SK-N-SH (cell line): ENCODE results near the gene LRFN4.

Experiments
- CHD2 ChIP-seq: fragments of 150-350 bp; IDR thresholded peaks from 2 replicates; pipeline ENCODE4 v1.6.1; 2018; ENCODE audit warnings: low read length; ENCODE audit not compliant: partially characterized antibody
- CTCF ChIP-seq: fragments of 200-600 bp; sonication (generic); IDR thresholded peaks from 2 replicates; pipeline ENCODE4 v1.6.1; 2017; ENCODE audit warnings: antibody characterized with exemption, mild to moderate bottlenecking, moderate library complexity
- ELF1 ChIP-seq: IDR thresholded peaks from 2 replicates; pipeline ENCODE4 v1.4.0; 2012
- EP300 ChIP-seq, 2 experiments: IDR thresholded peaks; 2 replicates each; pipeline versions ENCODE4 v1.4.0 to v1.6.1; 2012; ENCODE audit warnings: borderline replicate concordance in 1 of 2, low read depth in 1 of 2, low read length in 1 of 2
- FOXM1 ChIP-seq: IDR thresholded peaks from 2 replicates; pipeline ENCODE4 v1.4.0; 2012; ENCODE audit warnings: low read depth, mild to moderate bottlenecking
- GATA2 ChIP-seq: sonication (generic); formaldehyde crosslinking; IDR thresholded peaks from 2 replicates; pipeline ENCODE4 v1.5.0; 2020; ENCODE audit warnings: mild to moderate bottlenecking, missing genetic modification reagents
- POLR2AphosphoS5 ChIP-seq: IDR thresholded peaks from 2 replicates; pipeline ENCODE4 v1.6.1; 2012; ENCODE audit warnings: low read depth, low read length
- REST ChIP-seq: IDR thresholded peaks from 2 replicates; pipeline ENCODE4 v1.6.1; 2012; ENCODE audit warnings: mild to moderate bottlenecking, low read depth, low read length, moderate library complexity
- RFX5 ChIP-seq: IDR thresholded peaks from 2 replicates; pipeline ENCODE4 v1.6.1; 2012; ENCODE audit warnings: mild to moderate bottlenecking, improper control_type of control experiment, low read length
- TF ChIP-seq, protein P1 (sequence below): IDR thresholded peaks from 2 replicates; pipeline ENCODE4; 2012

GRCh38 chr11:66875378-66875777, 18.5 kb downstream of the LRFN4 start:
- TF ChIP-seq CTCF (no peak), REST (no peak), ELF1 (no peak), FOXM1 (no peak), GATA2 (no peak), POLR2AphosphoS5 (no peak), RFX5 (no peak), CHD2 (no peak), EP300 (IDR thresholded peaks at IDR 0.05; ENCODE audit: borderline replicate concordance in 1 of 2, low read depth in 1 of 2, low read length in 1 of 2) (no peak)
- TF ChIP-seq, protein P1, sequence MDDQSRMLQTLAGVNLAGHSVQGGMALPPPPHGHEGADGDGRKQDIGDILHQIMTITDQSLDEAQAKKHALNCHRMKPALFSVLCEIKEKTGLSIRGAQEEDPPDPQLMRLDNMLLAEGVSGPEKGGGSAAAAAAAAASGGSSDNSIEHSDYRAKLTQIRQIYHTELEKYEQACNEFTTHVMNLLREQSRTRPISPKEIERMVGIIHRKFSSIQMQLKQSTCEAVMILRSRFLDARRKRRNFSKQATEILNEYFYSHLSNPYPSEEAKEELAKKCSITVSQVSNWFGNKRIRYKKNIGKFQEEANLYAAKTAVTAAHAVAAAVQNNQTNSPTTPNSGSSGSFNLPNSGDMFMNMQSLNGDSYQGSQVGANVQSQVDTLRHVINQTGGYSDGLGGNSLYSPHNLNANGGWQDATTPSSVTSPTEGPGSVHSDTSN = no peak
